Smooth muscle cell of the brain vasculature (primary cell): ENCODE measurements around the gene GDAP1L1.
"Not testable (repeated sequence)": the region's sequence is repeated elsewhere in the genome, so short reads cannot be mapped to it uniquely, and the experiment has no call there.

Experiments
- DNase-seq: peaks from one replicate; pipeline ENCODE4 v3.0.0-alpha.2; 2012; ENCODE audit warnings: low read depth, low spot score

Gene GDAP1L1

GRCh38 chr20:44302026-44302669 lies 55.0 kb downstream of the GDAP1L1 start:
- DNase-seq: no peak

GRCh38 chr20:44302736-44303135 lies 55.6 kb downstream of the GDAP1L1 start:
- DNase-seq: no peak

GRCh38 chr20:44304383-44304782 lies 57.3 kb downstream of the GDAP1L1 start:
- no peak for DNase-seq

- DNase-seq: no peak
Measured at GRCh38 chr20:44306927-44307326, 59.8 kb downstream of the GDAP1L1 start.

GRCh38 chr20:44309763-44310663 lies 62.9 kb downstream of the GDAP1L1 start:
- peak; percentile 23 for DNase-seq

- DNase-seq: peak; percentile 90
Measured at GRCh38 chr20:44310664-44311639, 63.8 kb downstream of the GDAP1L1 start, which contains the start of gene FITM2. TSS of gene FITM2 (minus strand) at chr20:44311202. CDS start at chr20:44311148, 54 bp downstream.

GRCh38 chr20:44314870-44315269 lies 67.8 kb downstream of the GDAP1L1 start:
- DNase-seq: no peak

- DNase-seq: no peak
Measured at GRCh38 chr20:44319839-44320422, 72.8 kb downstream of the GDAP1L1 start.

GRCh38 chr20:44324343-44324742 lies 77.2 kb downstream of the GDAP1L1 start:
- DNase-seq: peak; percentile 20

GRCh38 chr20:44326391-44327159 lies 79.5 kb downstream of the GDAP1L1 start:
- no peak for DNase-seq

GRCh38 chr20:44327748-44328147 lies 80.6 kb downstream of the GDAP1L1 start:
- DNase-seq: not testable (repeated sequence)

GRCh38 chr20:44328428-44328827 lies 81.3 kb downstream of the GDAP1L1 start:
- no peak for DNase-seq
